ENCODE measurements around the gene ANK3.

The ANK3 gene

DNA sequence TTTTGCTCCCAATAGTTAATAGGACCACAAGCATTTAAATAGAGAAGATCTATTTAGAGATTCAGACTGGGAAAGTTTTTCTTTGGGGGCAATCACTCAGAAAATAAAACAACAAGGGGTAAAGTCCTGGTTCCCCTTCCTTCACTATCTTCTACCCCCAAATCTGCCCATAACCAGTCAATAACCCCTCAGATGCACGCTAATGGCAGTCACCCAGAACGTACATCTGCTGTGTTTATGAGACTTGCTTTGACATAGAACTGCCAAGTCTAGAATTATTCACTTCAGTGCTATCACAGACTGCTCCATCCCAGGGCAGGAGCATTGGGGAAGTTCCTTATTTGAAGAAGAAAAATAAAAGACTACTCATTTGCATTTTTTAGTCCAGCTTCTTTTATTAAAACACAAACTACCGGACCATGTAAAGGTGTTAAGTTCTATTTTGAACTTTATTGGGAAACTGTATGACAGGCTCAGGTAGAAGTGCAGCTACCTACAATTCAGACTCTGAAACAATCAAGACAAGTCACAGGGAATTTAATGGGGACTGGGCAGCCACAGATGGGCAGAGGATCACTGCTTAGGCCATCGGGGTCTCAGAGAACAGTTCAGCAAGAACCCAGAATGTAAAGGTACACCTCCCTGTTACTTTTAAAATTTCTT, 38.4 kb downstream of the ANK3 start:
- TF ChIP-seq, protein P1, sequence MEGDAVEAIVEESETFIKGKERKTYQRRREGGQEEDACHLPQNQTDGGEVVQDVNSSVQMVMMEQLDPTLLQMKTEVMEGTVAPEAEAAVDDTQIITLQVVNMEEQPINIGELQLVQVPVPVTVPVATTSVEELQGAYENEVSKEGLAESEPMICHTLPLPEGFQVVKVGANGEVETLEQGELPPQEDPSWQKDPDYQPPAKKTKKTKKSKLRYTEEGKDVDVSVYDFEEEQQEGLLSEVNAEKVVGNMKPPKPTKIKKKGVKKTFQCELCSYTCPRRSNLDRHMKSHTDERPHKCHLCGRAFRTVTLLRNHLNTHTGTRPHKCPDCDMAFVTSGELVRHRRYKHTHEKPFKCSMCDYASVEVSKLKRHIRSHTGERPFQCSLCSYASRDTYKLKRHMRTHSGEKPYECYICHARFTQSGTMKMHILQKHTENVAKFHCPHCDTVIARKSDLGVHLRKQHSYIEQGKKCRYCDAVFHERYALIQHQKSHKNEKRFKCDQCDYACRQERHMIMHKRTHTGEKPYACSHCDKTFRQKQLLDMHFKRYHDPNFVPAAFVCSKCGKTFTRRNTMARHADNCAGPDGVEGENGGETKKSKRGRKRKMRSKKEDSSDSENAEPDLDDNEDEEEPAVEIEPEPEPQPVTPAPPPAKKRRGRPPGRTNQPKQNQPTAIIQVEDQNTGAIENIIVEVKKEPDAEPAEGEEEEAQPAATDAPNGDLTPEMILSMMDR (IDR thresholded peaks at IDR 0.05): no peak

DNA sequence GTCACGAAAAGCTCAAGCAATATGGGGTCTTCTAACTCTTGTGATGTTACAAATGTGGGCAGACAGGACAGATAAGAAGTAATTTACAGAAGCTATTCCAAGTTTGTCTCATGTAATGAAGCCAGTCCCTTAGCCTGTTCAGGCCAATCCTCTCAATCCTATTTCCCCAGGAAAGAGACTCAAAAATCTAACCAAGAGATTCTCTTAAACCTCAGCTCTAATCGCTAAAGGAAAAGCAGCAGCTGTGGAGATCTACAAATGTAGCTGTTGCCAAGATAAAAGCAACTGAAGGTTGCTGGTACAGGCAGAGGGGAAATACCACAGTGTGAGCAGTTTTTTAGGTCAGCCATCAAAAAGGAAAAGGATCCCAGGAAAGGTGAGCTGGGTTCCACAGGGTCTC, 39.3 kb downstream of the ANK3 start:
- TF ChIP-seq, protein P1 (IDR thresholded peaks at IDR 0.05): no peak

DNA sequence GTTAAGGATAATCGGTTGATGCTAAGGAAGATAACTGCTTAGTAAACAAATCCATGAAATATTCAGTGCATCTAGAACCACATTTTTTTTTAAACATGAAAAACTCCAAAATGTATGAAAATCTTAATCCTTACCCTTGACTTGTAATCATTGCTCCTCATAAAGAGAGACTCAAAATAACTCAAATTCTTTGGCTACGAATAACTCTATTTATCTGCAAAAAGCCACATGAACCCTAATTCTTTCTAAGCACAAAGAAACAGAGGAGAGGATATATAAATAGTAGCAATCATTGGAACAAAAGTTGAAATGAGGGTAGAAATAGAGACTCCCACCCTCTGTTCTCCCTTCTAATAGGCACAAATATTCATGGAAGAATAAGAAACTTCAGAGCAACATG, 40.2 kb downstream of the ANK3 start:
- TF ChIP-seq, protein P1 (IDR thresholded peaks at IDR 0.05): no peak

DNA sequence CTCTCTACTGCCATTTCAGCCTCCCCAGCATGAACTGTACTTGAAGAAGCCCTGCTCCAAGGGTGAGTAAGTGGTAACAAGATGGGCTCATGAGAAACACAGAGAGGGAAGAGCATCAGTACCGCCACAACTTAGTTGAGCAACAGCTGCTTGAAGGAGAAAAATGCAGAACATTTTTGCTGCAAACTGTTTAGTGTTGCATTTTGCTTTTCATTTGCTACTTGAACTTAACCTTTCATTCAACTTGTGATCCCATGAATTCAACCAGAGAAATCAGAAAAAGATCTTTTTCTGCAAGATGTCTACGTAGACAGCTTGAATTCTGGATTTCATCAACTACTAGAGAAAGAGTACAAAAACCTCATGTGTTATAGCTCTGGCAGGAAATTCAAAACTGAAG, 40.7 kb downstream of the ANK3 start:
- TF ChIP-seq, protein P1 (IDR thresholded peaks at IDR 0.05): no peak

DNA sequence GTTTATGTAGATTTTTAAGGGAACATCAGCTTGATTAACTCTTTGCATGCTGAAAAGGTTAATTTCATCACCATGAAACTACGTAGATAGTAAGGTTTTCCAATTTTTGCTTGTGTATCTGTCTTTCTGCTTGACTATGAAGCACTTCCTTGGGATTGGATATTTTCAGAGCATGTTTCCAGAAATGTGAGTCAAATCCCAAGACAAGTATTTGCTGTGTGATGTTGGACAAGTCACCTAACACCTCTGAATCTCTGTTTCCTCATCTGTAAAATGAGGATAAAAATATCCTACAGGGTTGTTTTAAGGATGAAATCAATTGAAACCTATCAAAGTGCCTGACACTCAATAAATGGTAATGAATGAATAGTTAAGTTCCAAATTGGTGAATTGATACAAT, 42.4 kb downstream of the ANK3 start:
- TF ChIP-seq, protein P1 (IDR thresholded peaks at IDR 0.05): no peak

DNA sequence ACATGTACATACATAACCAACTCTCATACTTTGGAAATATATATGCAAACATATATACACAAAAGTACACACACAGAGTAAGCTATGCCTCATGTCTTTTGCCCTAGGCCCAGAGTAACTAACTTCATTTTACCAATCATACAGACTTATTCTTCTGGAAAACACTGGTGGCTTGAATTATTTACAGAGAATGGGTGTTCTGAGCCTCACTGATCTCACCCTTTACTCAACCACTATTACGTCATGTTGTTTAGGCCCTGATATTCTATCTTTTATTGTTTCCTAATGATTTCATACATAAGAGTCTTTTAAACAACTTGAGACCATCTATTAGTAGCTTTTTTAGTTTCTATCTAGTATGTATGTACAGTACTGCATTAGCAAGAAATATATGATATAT, 43.0 kb downstream of the ANK3 start:
- TF ChIP-seq, protein P1 (IDR thresholded peaks at IDR 0.05): no peak

DNA sequence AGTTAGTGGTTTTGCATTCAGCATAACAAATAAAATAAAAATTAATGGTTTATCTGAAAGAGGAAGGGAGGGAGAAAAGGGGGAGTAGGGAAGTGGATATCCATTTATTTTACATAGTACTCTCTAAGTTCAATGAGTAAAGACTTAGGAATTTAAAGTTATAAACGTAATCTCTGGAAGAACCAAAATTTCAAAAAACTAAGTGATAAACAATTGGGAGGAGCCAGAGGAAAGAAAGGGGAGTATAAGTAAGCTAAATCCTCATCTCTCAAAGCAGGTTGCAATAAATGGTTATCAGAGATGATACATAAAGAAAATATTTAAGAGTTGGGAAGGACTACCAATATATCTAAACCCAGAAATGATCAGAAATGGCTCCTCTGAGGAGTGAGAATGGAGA, 46.4 kb downstream of the ANK3 start:
- TF ChIP-seq, protein P1 (IDR thresholded peaks at IDR 0.05): no peak

DNA sequence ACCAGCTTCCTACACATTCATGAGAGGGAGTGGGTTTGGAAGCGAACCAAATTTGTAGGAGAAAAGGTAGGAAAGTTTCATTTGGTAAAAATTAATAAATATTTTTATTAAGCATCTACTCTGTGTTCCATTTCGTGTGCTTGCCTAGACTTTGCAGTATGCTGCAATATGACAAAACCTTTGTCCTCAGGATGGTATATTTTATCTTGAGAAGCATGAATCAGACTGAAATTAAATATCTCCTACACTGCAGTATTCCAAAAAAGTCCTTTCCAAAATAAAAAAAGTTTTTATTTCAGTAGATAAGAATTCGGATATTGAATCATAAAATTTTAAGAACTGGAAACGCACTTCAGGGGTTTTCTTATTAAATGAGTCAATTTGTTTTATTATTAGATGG, 47.7 kb downstream of the ANK3 start:
- TF ChIP-seq, protein P1 (IDR thresholded peaks at IDR 0.05): no peak

All from LNCAP (cell line).